GM12878 (cell line): ENCODE data around the gene SKAP1. TPM values are rescaled to one million over a fixed set of nuclear protein-coding genes. Genes with fewer than 3 reads are reported as not detected.

Experiments used
- ATAC-seq: fragments of 200-7000 bp; cut with Tn5 transposase; 3 replicates; pipeline ENCODE4 v1.9.1; 2020; ENCODE audit warnings: mild to moderate bottlenecking, moderate library complexity
- BruUV-seq: library from RNA; stranded (reverse); fragments of 400-500 nt; replicated peaks from 2 replicates; lab custom pipeline; 2021; lab: Mats Ljungman, UMichigan
- CTCF ChIA-PET: fragments of 300-600 bp; sonication (Branson Sonifier 250); formaldehyde crosslinking; extraction: SDS; loops from one replicate; lab custom pipeline; 2021; ENCODE audit warnings: inconsistent platforms; lab: Yijun Ruan, JAX
- POLR2A ChIA-PET: fragments of 350-600 bp; formaldehyde crosslinking; extraction: SDS; loops from one replicate; lab custom pipeline; 2021; ENCODE audit warnings: inconsistent platforms; lab: Charles Lee
- RAD21 ChIA-PET: fragments of 300-600 bp; sonication (Branson Sonifier 250); formaldehyde crosslinking; loops from one replicate; lab custom pipeline; 2023; ENCODE audit warnings: antibody characterized with exemption; ENCODE audit not compliant: unreplicated experiment; lab: Charles Lee
- SMC1A ChIA-PET: fragments of 300-600 bp; sonication (Branson Sonifier 250); formaldehyde crosslinking; loops from one replicate; lab custom pipeline; 2023; ENCODE audit not compliant: unreplicated experiment, uncharacterized antibody; lab: Charles Lee
- DNase-seq: peaks from one replicate; pipeline ENCODE4 v3.0.0-alpha.2; 2011; ENCODE audit warnings: low read depth, low spot score
- FAIRE-seq: peaks from 3 replicates; lab custom pipeline; 2011; peaks lifted over from hg19 to GRCh38; lab: Jason Lieb, UNC
- H2AFZ ChIP-seq: 2 replicates; pipeline ENCODE4 v1.6.0; 2011; ENCODE audit warnings: low read depth, low read length, control low read depth; ENCODE audit not compliant: control insufficient read depth
- H3K27ac ChIP-seq: 2 replicates; pipeline ENCODE4 v1.5.1; 2011; ENCODE audit warnings: control low read depth; ENCODE audit not compliant: control insufficient read depth, insufficient read depth
- H3K27me3 ChIP-seq, 2 experiments: replicated peaks in 1 of 2; 2 replicates each; pipeline versions ENCODE4 v1.6.0 to v1.6.1; 2011; ENCODE audit warnings: low read length in 1 of 2; ENCODE audit not compliant: control insufficient read depth in 2 of 2, insufficient read depth in 2 of 2
- H3K36me3 ChIP-seq, 2 experiments: 2 replicates each; pipeline ENCODE4 v1.5.1; 2011; ENCODE audit warnings: low read length in 1 of 2; ENCODE audit not compliant: control insufficient read depth in 2 of 2, insufficient read depth in 2 of 2
- H3K4me1 ChIP-seq: 2 replicates; pipeline ENCODE4 v1.6.1; 2011; ENCODE audit warnings: mild to moderate bottlenecking, low read length, moderate library complexity, mixed read lengths; ENCODE audit not compliant: control insufficient read depth, insufficient read depth
- H3K4me2 ChIP-seq: 2 replicates; pipeline ENCODE4 v1.6.0; 2011; ENCODE audit warnings: control low read depth; ENCODE audit not compliant: control insufficient read depth, insufficient read depth
- H3K4me3 ChIP-seq: fragments of 200-600 bp; sonication (generic); 2 replicates; pipeline ENCODE4 v1.5.1; 2016
- H3K79me2 ChIP-seq: 2 replicates; pipeline ENCODE4 v1.6.0; 2011; ENCODE audit warnings: low read length; ENCODE audit not compliant: control insufficient read depth, insufficient read depth
- H3K9ac ChIP-seq: 2 replicates; pipeline ENCODE4 v1.8.0; 2011; ENCODE audit warnings: low read length, control low read depth, mixed read lengths; ENCODE audit not compliant: control insufficient read depth, insufficient read depth
- H3K9me3 ChIP-seq: replicated peaks from 3 replicates; pipeline ENCODE4 v1.5.1; 2011; ENCODE audit warnings: mild to moderate bottlenecking, low read length; ENCODE audit not compliant: control insufficient read depth, insufficient read depth
- H4K20me1 ChIP-seq: 2 replicates; pipeline ENCODE4 v1.6.0; 2011; ENCODE audit not compliant: control insufficient read depth, insufficient read depth
- BRCA1 ChIP-seq: IDR thresholded peaks from 2 replicates; pipeline ENCODE4 v1.6.1; 2011; ENCODE audit warnings: low read depth, low read length, improper control_type of control experiment
- CBFB ChIP-seq: IDR thresholded peaks from 2 replicates; pipeline ENCODE4 v1.6.1; 2016; ENCODE audit warnings: antibody characterized with exemption, low read depth
- CREB1 ChIP-seq: IDR thresholded peaks from 2 replicates; pipeline ENCODE4 v1.6.1; 2012; ENCODE audit warnings: low read depth, mild to moderate bottlenecking, inconsistent platforms
- DPF2 ChIP-seq: fragments of 450-650 bp; IDR thresholded peaks from 2 replicates; pipeline ENCODE4 v1.6.1; 2017; ENCODE audit warnings: mild to moderate bottlenecking
- ETV6 ChIP-seq, 2 experiments: fragments of 450-650 bp in 1 of 2; IDR thresholded peaks in 1 of 2; conservative IDR thresholded peaks in 1 of 2; 2 replicates each; pipeline ENCODE4 v1.6.1; 2014; ENCODE audit warnings: antibody characterized with exemption in 1 of 2, borderline replicate concordance in 1 of 2, low read depth in 1 of 2, mild to moderate bottlenecking in 1 of 2, moderate library complexity in 1 of 2
- FOXK2 ChIP-seq: fragments of 450-650 bp; IDR thresholded peaks from 2 replicates; pipeline ENCODE4 v1.6.1; 2017; ENCODE audit warnings: mild to moderate bottlenecking, moderate library complexity
- HDAC6 ChIP-seq: fragments of 200-600 bp; sonication (generic); IDR thresholded peaks from one replicate; pipeline ENCODE4 v1.8.0; 2017; ENCODE audit warnings: antibody characterized with exemption; ENCODE audit not compliant: unreplicated experiment
- KAT2A ChIP-seq: conservative IDR thresholded peaks from 2 replicates; pipeline ENCODE4 v1.6.1; 2011; ENCODE audit warnings: low read depth, low read length; ENCODE audit not compliant: control insufficient read depth
- MLLT1 ChIP-seq: fragments of 450-650 bp; IDR thresholded peaks from 2 replicates; pipeline ENCODE4 v1.6.1; 2016; ENCODE audit warnings: mild to moderate bottlenecking
- NBN ChIP-seq: fragments of 450-650 bp; IDR thresholded peaks from 2 replicates; pipeline ENCODE4 v1.6.1; 2016
- RUNX3 ChIP-seq: IDR thresholded peaks from 2 replicates; pipeline ENCODE4 v1.6.1; 2012; ENCODE audit warnings: low read length, inconsistent platforms
- TBL1XR1 ChIP-seq: IDR thresholded peaks from 2 replicates; pipeline ENCODE4 v1.6.1; 2012; ENCODE audit warnings: low read depth, low read length, improper control_type of control experiment
- WRNIP1 ChIP-seq: IDR thresholded peaks from 2 replicates; pipeline ENCODE4 v1.6.1; 2011; ENCODE audit warnings: low read depth, low read length, improper control_type of control experiment, borderline replicate concordance
- ZBTB40 ChIP-seq: fragments of 450-650 bp; IDR thresholded peaks from 2 replicates; pipeline ENCODE4 v1.6.1; 2016; ENCODE audit warnings: mild to moderate bottlenecking, moderate library complexity, borderline replicate concordance
- ZNF274 ChIP-seq: IDR thresholded peaks from one replicate; pipeline ENCODE4 v1.8.0; 2011; ENCODE audit not compliant: insufficient read length, insufficient read depth
- ZZZ3 ChIP-seq: IDR thresholded peaks from 2 replicates; pipeline ENCODE4 v1.6.1; 2011; ENCODE audit warnings: low read depth; ENCODE audit not compliant: control insufficient read depth, insufficient read length
- WGBS: methylation state at CpG from one replicate; pipeline ENCODE4 v1.1.6; 2016; ENCODE audit warnings: low lambda C conversion rate; ENCODE audit not compliant: insufficient replicate concordance, insufficient coverage; ENCODE audit errors: missing lambda C conversion rate; 5-methylcytosine and 5-hydroxymethylcytosine counted together
- in situ Hi-C: fragments of 300-500 bp; cut with MboI; formaldehyde crosslinking; loops from 9 replicates; pipeline ENCODE4 v1.14.3; 2018; ENCODE audit warnings: mixed read lengths
- intact Hi-C: fragments of 100-400 bp; cut with micrococcal nuclease; formaldehyde crosslinking; loops from one replicate; pipeline ENCODE4 v1.14.2; 2022; ENCODE audit not compliant: unreplicated experiment
- polyA plus RNA-seq, 11 experiments: library from polyadenylated mRNA; depleted of rRNA in 4 of 11; unstranded in 6 of 11; stranded (reverse) in 5 of 11; fragments of >200 nt; fragmentation: Nextera tagmentation in 4 of 11; fragmentation: Illumina TruSeq in 1 of 11; extraction: Ambion mirVana in 4 of 11; extraction: Trizol in 1 of 11; gene quantifications; 1 replicate in 1 of 11; 2 replicates in 10 of 11; pipeline versions ENCODE4 v1.2.1 to v1.2.3, GENCODE V29; 2011 to 2016; ENCODE audit warnings: inconsistent platforms in 2 of 11, missing spikeins in 2 of 11, low read depth in 1 of 11
- total RNA-seq, 4 experiments: library from RNA; depleted of rRNA in 3 of 4; stranded (reverse); fragments of >200 nt in 3 of 4; fragmentation: Illumina TruSeq in 1 of 4; extraction: Trizol in 1 of 4; gene quantifications; 2 replicates each; pipeline versions ENCODE4 v1.2.1 to v1.2.3, GENCODE V29; 2013 to 2021

SKAP1 gene
- total and polyA plus RNA-seq, 10 of the 15 experiments (the other 5 are each of a cell fraction or from before 2014, with no cell fraction given) = 17.1 to 97.6 (median 35.9) TPM

GRCh38 chr17:48384164-48384563 lies 45.9 kb downstream of the SKAP1 start:
- Histone ChIP-seq H3K27ac (no peak overlapping the region), H3K4me1 (no peaks in the 10 kb centered on the region), H2AFZ (no peak overlapping the region), H3K36me3 (peaks cover 4 to 7% of the 10 kb centered on the region in 2 experiments; a peak in 2 of 4 replicates), H3K27me3 (no peaks in the 10 kb centered on the region), H3K79me2 (no peaks in the 10 kb centered on the region), H3K9me3 (no peaks in the 10 kb centered on the region), H3K4me3 (no peak overlapping the region), H3K9ac (no peak overlapping the region), H3K4me2 (no peak overlapping the region), H4K20me1 (no peaks in the 10 kb centered on the region)
- FAIRE-seq (no peak), ATAC-seq (no peak), DNase-seq (no peak)
- ChIA-PET POLR2A (interaction anchor here (1.0 kb wide), 1 partner anchor 24 kb away, joined by 3 read pairs; no protein-coding TSS in a partner anchor), RAD21 (no interaction called here), CTCF (interaction anchor here (1.1 to 2.9 kb wide), 4 partner anchors 9 to 72 kb away, joined by 4 to 8 read pairs (median 4); no protein-coding TSS in a partner anchor), SMC1A (interaction anchor here (0.8 to 1.5 kb wide), 5 partner anchors 9 to 73 kb away, joined by 3 to 6 read pairs (median 5); no protein-coding TSS in a partner anchor)
- BruUV-seq = no TSS peak
- no peak for TF ChIP-seq ZNF274
- no peak for TF ChIP-seq ZBTB40
- TF ChIP-seq CBFB = no peak
- no peak for TF ChIP-seq CREB1
- no peak for TF ChIP-seq FOXK2
- no peak for TF ChIP-seq KAT2A
- no peak for TF ChIP-seq ZZZ3
- no peak for TF ChIP-seq MLLT1
- TF ChIP-seq WRNIP1 = no peak
- TF ChIP-seq NBN = no peak
- no peak for TF ChIP-seq RUNX3
- TF ChIP-seq BRCA1 = no peak
- TF ChIP-seq DPF2 = no peak
- no peak for TF ChIP-seq TBL1XR1
- TF ChIP-seq ETV6 (conservative IDR thresholded peaks at IDR 0.05 in 1 of 2, IDR thresholded peaks at IDR 0.05 in 1 of 2; ENCODE audit: borderline replicate concordance in 1 of 2, low read depth in 1 of 2) = no peak
- no peak for TF ChIP-seq HDAC6
- intact Hi-C loops (no loop called here), in situ Hi-C loops (no loop called here)
- WGBS = 77% methylated on average over 3 of the region's 3 CpGs
